Activated CD8-positive, alpha-beta memory T cell treated with anti-CD3 and anti-CD28 coated beads for 48 hours (primary cell): ENCODE measurements around the gene NUP133.
"Not testable (repeated sequence)": the region's sequence is repeated elsewhere in the genome, so short reads cannot be mapped to it uniquely, and the experiment has no call there.

Experiments used
- DNase-seq, 3 experiments: peaks; one replicate each; pipeline ENCODE4 v3.0.0-alpha.2; 2020; ENCODE audit warnings: low read depth in 2 of 3, low spot score in 2 of 3

The NUP133 gene

DNA sequence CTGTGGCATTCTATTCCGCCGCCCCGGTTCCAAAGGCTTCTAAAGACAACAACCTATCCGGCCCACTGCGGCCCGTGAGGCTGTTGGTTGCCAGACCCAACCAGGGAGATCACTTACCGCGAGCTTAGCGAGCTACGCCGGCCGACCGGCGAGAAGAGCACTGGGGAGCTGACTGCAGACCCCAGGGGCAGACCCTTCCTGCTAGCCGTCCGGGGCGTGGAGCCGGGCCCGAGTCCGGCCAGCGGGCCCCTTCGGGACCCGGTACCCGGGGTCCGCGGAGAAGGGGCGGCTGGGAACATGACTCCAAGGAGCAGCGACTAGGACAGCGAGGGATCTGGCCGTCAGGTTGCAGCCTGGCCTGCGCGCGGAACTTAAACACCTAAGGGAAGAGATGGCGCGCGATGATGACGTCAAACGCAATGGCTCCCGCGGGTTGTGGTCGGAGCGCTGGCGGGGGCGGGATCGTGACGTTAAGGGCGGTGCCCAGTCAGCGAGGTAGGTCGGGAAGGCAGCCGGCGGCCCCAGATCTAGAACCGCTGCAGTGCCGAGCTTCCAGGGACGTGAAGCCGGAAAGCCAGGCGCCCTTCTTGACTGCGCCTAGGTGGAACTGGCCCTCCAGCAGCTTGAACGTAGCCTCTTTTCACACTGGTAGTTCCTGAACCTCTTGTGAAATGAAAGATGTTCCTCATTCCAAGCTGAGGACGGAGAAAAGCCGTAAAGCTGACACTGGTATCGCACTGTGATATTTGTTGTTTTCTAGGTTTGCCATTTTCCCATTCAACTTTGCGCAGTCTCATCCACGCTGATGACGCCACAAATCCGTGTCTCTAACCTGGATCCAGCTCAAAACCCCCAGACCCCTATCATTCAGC is at the start of gene NUP133:
Gene NUP133 (minus strand): TSS at position 391 of the 872 bp plus-strand sequence. CDS start 92 bp downstream, at position 299.
- peak; percentile 93 to 100 (median 99) for DNase-seq

DNA sequence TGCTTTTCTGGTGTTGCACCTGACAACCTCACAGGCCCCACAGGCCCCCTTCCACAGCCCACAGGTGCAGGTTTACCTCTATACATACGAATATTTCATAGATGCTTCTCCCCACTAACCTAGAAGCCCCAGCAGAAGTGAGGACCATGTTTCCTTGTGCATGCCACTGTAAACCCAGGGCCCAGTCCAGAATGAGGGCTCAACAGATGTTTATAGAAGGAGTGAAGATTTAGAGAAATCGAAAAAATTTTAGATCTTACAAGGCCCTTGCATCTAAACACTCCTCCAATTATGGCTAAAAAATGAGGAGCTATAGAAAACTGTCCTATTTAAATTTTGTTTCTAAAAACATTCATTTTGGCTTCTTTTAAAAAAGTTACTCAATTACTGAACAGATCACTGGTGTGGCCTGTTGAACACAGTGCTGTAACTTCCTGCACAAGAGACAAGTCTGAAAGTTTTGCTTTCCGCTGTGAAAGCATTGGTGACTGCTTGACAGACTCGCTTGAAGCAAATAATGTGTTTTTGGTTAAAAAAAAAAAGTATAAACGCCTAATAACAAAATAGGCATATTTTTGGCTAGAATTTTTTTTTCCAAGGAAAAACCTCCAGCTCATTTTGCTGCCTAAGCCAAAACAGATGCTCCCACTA is 49.2 kb upstream of the NUP133 start:
- no peak for DNase-seq

DNA sequence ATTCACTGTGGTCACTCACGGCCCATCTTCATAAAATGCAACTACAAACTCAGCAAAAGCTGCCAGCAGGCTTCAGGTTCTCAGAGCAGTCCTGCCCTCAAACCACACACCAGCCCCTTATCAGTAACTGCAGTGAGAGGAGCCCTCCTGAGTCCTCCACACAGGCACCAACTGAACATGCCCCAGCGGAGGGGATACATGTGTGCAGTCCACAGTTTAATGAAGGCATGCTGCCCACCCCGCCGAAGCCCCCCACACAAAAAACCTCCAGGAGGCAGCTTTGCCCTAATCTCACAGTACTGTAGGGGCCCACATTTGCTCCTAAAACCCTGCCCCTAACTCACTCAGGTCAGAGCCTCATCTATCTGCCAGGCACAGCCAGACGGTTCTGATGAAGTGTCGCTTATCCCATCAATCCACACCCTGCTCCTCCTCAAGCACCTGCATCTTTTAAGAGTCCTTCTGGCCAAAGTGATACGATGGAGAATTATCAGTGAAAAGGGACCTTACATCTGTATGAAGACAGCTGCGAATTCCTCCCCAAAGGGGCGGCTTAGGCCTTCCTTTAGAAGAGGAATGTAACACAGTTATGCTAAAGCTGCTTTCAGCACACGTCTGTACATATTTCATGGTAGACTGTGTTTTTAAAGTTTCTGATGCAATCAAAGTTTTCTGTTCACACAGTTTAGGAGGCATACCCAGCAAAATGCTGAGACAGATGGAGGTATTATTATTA is 46.9 kb upstream of the NUP133 start:
- no peak for DNase-seq

DNA sequence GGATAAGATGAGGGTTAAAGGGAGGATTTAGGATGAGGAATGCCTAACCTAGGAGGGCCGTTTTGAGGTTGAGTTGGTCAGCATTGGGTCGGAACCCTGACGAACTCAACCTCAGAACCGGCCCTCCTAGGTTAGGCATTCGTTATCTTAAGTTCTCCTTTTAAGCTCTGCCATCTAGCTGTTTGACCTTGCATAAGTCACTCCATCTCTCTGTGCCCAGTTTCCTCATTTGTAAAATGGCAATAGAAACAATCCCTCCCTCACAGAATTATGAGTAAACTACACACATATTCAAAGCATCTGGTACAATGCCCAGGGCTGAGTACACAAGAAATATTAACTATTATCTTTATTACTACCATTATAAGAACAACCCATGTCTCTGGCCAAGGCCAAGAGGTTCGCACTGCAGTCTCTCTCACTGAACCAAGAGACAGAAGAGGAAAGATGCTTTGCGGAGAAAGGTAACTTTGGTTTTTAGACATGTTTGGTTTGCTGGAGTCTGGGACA is 45.5 kb upstream of the NUP133 start:
- DNase-seq = no peak

DNA sequence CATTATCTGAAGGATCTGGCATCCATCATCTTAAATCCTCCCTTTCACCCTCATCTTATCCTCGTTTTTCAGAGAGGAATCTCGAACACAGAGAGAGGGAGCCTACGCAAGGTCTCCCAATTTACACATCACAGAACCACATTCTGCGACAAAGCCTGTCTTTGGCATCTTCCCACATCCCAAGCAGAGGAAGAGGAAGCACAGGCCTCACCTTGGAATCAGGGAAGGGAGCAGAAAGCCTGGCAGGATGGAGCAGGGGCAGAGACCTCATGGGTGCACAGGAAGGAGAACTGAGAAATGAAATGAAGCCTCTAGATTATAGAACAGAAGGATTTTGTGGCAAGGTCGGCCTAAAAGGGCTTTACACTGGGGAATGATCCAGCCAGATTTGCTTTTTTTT is 44.6 kb upstream of the NUP133 start:
- DNase-seq = no peak

DNA sequence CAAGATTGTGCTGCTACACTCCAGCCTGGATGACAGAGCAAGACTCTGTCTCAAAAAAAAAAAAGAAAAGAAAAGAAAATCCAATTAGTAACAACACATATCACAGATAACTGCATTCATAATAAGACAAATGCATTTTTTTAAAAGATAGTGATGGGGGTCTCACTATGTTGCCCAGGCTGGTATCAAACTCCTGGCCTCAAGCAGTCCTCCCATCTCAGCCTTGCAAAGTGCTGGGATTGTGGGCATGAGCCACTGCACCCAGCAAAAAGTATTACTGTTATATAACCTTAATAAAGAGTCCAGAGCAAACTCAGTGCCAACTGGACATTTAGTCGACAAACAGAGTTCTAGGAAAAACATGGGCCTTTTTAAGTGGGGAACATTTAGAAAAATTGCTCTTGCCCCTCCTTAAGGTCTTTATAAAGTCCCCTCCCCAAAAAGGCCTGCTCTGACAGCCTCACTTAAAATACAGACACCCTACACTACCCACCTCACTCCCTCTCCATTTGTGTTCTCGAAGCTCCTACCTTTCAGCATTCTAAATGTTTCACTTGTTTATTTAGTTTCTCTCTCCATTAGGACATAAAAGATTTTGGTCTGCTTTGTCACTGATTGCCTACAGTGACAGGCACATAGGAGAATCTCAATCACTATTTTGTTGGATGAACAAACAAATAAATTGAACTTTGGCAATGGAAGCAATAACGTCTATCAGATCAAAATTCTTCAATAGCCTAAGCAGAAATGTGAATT is 42.8 kb upstream of the NUP133 start:
- no peak for DNase-seq

DNA sequence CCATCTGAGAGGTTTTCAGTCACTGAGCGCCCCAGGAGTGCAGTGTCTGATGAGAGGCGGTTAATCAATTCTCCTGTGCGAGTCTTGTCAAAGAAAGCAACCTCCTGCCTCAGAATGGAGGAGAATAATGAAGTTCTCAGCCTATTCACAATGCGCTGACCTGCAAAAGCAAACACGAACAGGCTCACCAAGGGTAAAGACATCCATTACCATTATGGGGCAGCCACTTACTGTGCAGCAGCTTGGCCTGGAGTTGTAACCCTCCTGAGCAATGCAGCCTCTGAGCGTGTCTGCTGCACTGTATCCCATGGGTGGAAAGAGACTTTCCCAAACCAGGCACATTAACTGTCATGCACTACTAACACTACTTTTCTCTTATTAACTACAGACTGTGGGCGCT is 39.4 kb upstream of the NUP133 start:
- DNase-seq = no peak

DNA sequence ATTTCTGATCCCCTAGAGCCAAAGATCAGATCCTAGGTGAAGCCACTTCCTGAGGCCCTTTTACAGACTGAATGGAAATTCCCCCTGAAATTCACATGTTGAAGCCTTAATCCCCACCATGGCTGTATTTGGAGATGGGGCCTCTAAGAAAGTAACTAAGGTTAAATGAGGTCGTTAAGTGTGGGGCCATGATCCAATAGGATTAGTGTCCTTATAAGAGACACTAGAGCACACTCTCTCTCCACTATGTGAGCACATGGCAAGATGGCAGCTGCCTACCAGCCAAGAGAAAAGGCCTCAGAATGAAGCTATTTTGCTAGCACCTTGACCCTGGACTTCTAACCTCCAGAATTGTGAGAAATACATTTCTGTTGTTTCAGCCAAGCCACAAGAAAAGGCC is 36.4 kb upstream of the NUP133 start:
- DNase-seq = no peak

DNA sequence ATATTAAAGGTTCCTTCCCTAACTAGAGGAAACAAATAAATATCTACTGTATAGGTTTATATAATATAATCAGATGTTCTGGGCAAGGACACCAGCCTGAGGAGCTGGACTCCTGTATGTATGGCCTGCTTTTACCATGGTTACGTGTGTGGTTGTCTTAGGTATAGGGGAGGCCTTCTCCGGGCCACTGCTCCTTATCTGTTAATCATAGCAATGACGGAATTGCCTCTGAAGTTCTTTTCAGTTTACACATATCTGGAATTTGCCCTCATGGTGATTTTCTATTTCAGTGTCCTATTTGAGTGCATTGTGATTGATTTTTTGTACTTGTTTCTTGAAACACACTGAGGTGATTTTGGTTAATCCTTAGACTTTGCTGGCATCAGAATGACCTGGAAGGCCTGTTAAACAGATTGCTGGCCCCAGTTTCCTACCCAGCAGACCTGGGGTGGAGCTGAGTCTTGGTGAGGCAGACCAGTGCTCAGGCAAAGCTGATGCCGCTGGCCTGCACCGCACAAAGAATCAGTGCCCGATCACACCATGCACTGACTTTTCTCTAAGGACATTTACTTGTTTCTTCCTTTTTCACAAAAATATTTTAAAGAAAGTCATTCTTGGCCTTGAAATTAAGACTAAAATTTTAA is 31.8 kb upstream of the NUP133 start:
- DNase-seq = no peak

DNA sequence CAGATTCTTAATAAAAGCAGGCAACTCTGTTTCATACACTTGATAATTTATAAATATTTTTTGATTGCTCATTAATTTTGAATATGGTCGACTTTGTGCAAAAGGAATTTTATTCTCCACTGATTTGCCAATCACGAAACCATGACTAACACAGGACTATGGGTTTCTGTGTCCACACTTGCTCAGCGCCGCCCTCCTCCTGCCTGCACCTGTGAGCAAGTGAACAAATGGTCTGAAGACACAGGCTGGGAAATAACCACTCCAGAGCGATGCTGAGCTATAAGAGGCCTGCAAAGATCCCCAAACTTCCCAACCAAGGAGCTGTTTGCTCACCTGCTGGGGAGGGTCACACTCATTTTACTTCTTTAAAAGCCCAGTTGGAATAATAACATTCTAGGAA is 30.8 kb upstream of the NUP133 start:
- no peak for DNase-seq

DNA sequence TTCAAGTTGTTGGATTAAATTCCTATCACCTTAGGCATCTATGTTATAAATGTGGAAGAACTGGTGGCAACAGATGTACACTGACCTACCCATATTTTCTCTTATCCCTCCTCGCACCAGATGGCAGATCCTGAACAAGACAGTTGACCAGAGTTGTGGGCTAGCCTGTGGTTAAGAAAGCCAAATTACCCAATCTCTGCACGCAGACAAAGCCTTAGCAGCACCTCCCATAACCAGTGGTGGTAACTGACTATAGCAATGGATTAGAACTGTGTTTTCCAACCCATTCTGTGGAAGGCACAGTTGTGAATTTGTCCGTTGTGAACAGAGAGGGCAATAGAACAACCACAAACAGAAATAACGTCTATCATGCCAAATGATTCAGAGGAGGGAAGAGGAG is 29.8 kb upstream of the NUP133 start:
- no peak for DNase-seq

DNA sequence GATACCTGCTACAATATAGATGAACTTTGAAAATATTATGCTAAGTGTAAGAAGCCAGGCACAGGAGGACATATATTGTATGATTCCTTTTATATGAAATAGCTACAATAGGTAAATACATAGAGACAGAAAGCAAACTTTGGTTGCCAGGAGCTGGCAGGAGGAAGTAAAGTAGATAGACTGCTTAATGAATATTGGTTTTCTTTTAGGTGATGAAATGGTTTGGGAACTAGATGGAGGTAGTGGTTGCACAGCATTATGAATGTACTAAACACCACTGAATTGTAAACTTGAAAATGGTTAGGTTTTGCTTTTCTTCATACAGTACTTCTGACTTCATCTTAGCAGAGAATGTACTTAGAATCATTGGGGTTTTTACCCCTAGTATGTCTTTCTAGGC is 28.8 kb upstream of the NUP133 start:
- DNase-seq = no peak

DNA sequence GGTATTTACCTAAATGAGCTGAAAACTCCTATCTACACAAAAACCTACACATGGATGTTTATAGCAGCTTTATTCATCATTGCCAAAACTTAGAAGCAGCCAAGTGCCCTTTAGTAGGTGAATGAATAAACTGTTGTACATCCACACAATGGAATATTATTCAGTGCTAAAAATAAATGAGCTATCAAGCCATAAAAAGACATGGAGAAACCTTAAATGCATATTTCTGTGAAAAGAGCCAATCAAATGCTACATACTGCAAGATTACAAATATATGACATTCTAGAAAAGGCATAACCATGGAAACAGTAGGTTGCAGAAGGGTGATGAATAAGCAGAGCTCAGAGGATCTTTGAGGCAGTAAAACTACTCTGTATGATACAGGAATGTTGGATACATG is 27.1 kb upstream of the NUP133 start:
- no peak for DNase-seq

DNA sequence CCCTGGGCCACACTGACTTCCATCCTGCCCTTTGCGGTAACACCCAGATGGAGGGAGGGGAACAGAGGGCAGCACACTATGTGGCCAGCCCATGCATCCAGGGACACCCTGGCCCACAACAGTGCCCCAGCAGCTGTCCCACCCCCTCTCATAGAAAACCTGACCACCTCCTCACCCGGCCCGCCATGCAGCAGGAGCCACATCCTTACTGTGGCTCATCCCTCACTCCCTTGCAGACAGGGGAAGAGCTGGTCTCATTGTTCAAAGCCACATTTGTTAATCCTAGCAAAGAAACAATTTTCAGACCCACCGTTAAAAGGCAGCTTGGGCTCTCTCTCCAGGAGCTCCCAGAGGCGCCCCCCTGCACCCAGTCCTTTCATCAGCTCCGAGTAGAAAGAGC is 23.2 kb upstream of the NUP133 start:
- DNase-seq = no peak

DNA sequence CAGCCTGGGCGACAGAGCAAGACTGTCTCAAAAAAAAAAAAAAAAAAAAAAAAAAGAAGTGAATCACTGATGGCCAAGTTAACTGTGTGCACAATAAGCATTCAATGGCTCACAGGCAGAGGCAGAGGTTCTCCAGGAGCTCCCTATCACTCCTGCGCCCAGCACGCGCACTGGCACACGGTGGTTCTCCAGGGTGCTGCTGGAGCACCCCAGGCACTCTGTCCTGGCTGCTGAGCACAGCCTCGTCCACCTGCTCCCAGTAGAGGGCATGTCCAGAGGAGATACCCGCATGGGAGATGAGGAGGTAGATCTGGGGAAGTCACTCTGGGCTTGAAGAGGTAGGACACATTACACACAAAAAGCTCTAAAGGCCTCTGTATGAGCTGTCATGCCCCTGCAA is 21.5 kb upstream of the NUP133 start:
- DNase-seq = no peak

DNA sequence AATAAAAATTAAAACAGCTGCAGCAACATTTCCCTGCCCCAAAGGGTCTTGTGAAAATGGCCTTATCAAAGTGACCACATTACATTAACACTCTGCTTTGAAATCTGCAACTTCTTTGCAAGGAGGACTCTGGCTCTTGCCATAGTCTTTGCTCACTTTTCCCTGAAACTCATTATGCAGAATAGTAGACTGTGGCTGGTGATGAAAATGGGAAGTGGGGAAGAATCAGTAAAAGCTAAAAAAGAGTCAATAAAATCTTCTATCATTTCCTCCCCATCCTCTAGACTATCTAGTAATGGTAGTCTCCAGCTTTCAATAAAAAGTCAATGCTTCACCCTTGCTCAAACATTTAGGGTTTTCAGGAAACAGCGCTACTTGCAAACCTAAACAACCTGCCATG is 18.6 kb upstream of the NUP133 start:
- DNase-seq = no peak

DNA sequence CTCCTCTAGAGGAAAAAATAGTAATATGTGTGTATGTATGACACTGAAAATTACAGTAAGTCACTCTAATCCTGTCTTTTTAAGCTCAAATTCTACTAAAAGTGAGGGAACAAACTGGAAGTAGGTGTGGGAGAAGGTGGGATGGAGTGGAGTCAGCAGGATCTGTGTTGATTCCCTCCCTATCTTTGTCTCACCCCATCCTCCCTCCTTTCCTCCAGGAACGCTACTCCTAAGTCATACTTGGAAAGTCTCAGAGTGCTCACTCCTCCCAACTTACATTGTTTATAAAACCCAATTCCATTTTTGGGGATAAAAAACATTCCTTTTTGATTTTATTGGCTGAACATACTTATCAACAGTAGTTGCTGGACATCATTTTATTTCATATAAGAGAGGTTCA is 14.9 kb upstream of the NUP133 start:
- DNase-seq = no peak

DNA sequence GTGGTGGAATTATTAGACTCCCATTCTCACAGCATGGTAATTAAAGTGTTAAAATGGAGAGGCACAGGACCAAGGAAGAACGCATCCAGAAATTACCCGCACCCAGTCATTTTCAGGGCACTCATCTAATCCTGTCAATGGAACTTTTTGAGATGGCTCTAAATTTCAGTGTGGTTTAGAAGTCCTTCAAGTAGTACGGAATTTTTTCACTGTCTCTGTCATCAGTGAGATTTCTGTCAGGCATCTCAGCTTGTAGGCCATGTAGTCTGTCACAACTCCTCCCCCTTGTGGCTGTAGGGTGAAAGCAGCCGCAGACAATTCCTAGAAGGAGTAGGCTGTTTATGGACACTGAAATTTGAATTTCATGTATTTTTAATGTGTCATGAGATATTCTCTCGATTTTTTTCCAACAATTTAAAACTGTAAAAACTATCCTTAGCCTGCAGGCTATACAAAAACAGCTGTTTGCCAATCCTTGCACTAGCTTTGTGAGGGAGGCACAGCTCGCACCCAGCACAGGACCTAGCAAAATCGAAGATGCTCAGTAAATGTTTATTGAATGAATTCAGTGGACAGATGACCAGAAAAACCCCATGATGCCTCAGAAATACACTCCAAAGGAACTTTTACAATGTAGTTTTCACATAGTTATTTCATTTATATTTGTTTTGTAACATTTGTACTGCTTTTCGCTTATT is 6.6 kb upstream of the NUP133 start:
- no peak for DNase-seq

DNA sequence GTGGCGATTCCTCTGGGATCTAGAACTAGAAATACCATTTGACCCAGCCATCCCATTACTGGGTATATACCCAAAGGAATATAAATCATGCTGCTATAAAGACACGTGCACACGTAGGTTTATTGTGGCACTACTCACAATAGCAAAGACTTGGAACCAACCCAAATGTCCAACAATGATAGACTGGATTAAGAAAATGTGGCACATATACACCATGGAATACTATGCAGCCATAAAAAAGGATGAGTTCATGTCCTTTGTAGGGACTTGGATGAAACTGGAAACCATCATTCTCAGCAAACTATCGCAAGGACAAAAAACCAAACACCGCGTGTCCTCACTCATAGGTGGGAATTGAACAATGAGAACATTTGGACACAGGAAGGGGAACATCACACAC is 3.5 kb upstream of the NUP133 start:
- DNase-seq = not testable (repeated sequence)

DNA sequence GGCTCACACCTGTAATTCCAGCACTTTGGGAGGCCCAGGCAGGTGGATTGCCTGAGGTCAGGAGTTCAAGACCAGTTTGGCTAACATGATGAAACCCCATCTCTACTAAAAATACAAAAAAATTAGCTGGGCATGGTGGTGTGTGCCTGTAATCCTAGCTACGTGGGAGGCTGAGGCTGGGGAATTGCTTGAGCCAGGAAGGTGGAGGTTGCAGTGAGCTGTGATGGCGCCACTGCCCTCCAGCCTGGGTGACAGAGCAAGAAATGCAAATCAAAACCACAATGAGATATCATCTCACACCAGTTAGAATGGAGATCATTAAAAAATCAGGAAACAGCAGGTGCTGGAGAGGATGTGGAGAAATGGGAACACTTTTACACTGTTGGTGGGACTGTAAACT is 3.1 kb upstream of the NUP133 start:
- DNase-seq = not testable (repeated sequence)
